C4-2B (cell line): Measurements from ENCODE around the gene TENM4.
"Not testable (repeated sequence)": the region's sequence is repeated elsewhere in the genome, so short reads cannot be mapped to it uniquely, and the experiment has no call there.

Experiments used
- H3K27ac ChIP-seq: fragments of 450-650 bp; 2 replicates; pipeline ENCODE4 v1.5.1; 2017
- CTCF ChIP-seq: fragments of 450-650 bp; conservative IDR thresholded peaks from 2 replicates; pipeline ENCODE4 v1.5.1; 2017; ENCODE audit warnings: mild to moderate bottlenecking
- ZFX ChIP-seq: fragments of 450-650 bp; IDR thresholded peaks from 2 replicates; pipeline ENCODE4 v1.6.1; 2017

Gene TENM4

DNA sequence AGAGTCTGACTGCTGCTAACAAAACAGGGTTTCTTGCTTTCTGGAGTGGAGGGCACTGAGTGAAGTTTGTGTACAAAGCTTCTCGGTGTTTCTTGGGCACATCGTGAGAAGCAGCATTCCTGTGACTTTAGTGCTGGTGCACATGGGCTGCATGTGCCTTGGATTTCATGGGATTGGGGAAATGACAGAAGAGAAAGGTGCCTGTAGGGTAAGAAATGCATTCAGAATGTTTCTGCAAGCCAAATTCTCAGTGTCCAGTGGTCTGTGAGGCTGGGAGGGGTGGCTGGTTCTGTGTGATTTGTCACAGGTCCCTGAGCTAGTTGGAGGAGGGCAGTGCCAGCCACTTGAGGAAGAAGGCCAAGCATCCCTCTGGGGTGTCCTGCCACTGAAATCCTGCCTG is 462.0 kb downstream of the TENM4 start:
- H3K27ac ChIP-seq = no peak overlapping the region
- TF ChIP-seq ZFX = no peak
- no peak for TF ChIP-seq CTCF

DNA sequence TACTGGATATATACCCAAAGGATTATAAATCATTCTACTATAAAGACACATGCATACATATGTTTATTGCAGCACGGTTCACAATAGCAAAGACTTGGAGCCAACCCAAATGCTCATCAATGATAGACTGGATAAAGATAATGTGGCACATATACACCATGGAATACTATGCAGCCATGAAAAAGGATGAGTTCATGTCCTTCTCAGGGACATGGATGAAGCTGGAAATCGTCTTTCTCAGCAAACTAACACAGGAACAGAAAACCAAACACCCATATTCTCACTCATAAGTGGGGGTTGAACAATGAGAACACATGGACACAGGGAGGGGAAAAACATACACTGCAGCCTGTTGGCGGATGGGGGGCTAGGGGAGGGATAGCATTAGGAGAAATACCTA is 463.0 kb downstream of the TENM4 start:
- H3K27ac ChIP-seq = not testable (repeated sequence)

- no peak overlapping the region for H3K27ac ChIP-seq
- TF ChIP-seq CTCF = no peak
- TF ChIP-seq ZFX = no peak
Measured at GRCh38 chr11:78977009-78977408, 463.8 kb downstream of the TENM4 start.

DNA sequence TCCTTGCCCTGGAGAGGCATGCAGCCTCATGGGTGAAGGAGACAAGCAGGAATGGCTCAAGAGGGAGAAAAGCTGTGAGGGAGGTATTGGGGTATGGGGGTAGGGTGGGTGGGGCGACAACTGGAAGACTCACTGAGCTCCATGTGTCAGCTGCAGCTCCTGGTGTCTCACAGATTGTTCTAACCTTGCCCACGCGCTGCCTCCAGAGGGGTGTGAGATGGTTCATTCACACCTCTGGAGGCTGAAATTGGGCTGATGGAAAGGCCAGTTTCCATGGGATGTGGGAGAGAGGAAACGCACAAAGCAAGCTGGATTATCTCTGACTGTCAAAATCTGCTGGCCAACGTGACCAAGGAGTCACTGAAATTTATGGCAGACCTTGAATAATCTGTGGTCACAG is 465.7 kb downstream of the TENM4 start:
- no peak overlapping the region for H3K27ac ChIP-seq
- TF ChIP-seq ZFX (no peak), CTCF (no peak)

GRCh38 chr11:78973876-78974275 is 467.0 kb downstream of the TENM4 start:
- TF ChIP-seq CTCF (no peak), ZFX (no peak)
- H3K27ac ChIP-seq = no peak overlapping the region

- TF ChIP-seq CTCF (no peak), ZFX (no peak)
- H3K27ac ChIP-seq = no peak overlapping the region
Measured at GRCh38 chr11:78972590-78972989, 468.2 kb downstream of the TENM4 start.

- TF ChIP-seq ZFX (no peak), CTCF (no peak)
- H3K27ac ChIP-seq = no peak overlapping the region
Measured at GRCh38 chr11:78972177-78972576, 468.7 kb downstream of the TENM4 start.

DNA sequence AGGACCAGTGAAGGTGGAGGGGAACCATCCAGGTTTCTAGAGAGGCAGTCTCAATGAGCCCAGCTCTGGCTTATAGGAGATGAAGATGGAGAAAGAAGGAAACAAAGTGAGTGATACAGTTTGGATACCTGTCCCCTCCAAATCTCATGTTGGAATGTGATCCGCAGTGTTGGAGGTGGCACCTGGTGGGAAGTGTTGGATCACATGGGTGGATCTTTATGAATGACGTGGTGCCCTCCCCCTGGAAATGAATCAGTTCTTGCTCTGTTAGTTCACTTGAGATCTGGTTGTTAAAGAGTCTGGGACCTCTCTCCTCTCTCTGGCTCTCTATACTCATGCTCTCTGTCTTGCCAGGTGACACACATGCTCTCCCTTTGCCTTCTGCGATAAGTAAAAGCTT is 473.0 kb downstream of the TENM4 start:
- no peak for TF ChIP-seq ZFX
- TF ChIP-seq CTCF = no peak
- no peak overlapping the region for H3K27ac ChIP-seq
